NB4 (cell line): Measurements from ENCODE around the gene ARHGAP22.

Experiments used
- DNase-seq: peaks from one replicate; pipeline ENCODE4 v3.0.0; 2010; ENCODE audit warnings: low read depth
- H3K4me3 ChIP-seq: one replicate; pipeline ENCODE4 v1.5.1; 2011; ENCODE audit warnings: mild to moderate bottlenecking, low read depth, low read length, moderate library complexity
- MYC ChIP-seq: IDR thresholded peaks from 2 replicates; pipeline ENCODE4 v1.6.1; 2011; ENCODE audit warnings: low read depth, low read length
- POLR2A ChIP-seq: IDR thresholded peaks from 2 replicates; pipeline ENCODE4 v1.6.1; 2011; ENCODE audit warnings: mild to moderate bottlenecking; ENCODE audit not compliant: insufficient read length; ENCODE audit errors: extremely low read depth
- TF ChIP-seq, protein P1 (sequence below): IDR thresholded peaks from 2 replicates; pipeline ENCODE4 v1.6.1; 2011; ENCODE audit warnings: low read depth, low read length
- TF ChIP-seq, protein P2 (sequence below): IDR thresholded peaks from one replicate; pipeline ENCODE4 v1.5.1; 2012; ENCODE audit warnings: low read depth, low read length

Gene ARHGAP22

DNA sequence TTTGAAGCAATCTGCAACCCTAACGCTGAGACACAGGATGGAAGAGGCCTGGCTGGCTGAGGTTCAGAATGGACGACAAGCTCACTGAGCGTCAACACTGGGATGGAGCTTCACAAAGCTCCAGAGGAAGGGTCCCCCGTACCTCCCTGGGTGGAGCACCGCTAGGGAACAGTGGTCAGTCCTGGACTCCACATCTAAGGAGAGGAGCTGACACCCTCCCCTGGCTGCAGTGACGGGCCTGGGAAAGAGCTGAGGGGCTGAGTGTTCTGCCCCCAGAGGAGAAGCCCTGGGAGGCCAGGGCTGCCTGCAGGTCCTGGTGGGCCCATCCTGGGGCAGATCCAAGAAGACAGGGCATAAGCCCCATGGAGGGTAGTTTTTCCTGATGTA lies 146.2 kb downstream of the ARHGAP22 start:
- TF ChIP-seq, protein P1, sequence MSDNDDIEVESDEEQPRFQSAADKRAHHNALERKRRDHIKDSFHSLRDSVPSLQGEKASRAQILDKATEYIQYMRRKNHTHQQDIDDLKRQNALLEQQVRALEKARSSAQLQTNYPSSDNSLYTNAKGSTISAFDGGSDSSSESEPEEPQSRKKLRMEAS = no peak
- TF ChIP-seq POLR2A (no peak), MYC (no peak)
- TF ChIP-seq, protein P2, sequence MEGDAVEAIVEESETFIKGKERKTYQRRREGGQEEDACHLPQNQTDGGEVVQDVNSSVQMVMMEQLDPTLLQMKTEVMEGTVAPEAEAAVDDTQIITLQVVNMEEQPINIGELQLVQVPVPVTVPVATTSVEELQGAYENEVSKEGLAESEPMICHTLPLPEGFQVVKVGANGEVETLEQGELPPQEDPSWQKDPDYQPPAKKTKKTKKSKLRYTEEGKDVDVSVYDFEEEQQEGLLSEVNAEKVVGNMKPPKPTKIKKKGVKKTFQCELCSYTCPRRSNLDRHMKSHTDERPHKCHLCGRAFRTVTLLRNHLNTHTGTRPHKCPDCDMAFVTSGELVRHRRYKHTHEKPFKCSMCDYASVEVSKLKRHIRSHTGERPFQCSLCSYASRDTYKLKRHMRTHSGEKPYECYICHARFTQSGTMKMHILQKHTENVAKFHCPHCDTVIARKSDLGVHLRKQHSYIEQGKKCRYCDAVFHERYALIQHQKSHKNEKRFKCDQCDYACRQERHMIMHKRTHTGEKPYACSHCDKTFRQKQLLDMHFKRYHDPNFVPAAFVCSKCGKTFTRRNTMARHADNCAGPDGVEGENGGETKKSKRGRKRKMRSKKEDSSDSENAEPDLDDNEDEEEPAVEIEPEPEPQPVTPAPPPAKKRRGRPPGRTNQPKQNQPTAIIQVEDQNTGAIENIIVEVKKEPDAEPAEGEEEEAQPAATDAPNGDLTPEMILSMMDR = no peak
- no peak overlapping the region for H3K4me3 ChIP-seq
- DNase-seq = no peak

DNA sequence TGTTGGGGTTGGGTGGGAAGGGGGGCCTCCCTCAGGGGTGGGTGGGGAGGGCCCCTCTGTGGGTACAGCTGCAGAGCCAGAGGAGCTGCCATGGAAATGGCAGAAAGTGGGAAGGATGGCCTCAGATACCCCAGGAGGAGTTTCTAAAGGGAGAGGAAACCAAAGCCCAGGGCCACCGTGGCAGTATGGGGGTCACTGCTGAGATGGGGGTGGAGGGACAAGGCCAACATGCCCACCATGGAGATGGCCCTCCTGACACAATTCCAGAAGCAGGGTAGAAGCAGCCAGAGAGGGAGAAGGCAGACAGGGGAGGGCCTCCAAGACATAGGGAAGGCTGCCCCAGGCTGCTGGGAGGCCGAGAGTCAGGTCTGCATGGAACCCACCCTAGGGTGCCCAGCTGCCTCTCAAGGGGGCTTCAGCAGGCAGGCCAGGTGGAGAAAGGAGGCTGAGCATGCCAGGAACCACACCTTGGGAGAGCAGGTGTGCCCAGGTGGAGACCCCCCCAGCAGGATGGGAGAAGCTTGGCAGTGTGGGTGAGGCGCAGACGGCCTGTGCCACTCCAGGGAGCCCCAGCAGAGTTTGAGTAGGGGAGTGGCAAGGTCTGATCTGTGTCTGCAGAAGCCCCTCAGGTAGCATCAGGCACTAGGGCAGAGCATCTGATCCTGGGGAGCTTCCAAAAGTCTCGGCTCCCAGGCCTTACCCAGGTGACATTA lies 146.8 kb downstream of the ARHGAP22 start:
- no peak for DNase-seq
- H3K4me3 ChIP-seq = no peak overlapping the region
- TF ChIP-seq, protein P2 = no peak
- TF ChIP-seq POLR2A (no peak), MYC (no peak)
- TF ChIP-seq, protein P1 = no peak

DNA sequence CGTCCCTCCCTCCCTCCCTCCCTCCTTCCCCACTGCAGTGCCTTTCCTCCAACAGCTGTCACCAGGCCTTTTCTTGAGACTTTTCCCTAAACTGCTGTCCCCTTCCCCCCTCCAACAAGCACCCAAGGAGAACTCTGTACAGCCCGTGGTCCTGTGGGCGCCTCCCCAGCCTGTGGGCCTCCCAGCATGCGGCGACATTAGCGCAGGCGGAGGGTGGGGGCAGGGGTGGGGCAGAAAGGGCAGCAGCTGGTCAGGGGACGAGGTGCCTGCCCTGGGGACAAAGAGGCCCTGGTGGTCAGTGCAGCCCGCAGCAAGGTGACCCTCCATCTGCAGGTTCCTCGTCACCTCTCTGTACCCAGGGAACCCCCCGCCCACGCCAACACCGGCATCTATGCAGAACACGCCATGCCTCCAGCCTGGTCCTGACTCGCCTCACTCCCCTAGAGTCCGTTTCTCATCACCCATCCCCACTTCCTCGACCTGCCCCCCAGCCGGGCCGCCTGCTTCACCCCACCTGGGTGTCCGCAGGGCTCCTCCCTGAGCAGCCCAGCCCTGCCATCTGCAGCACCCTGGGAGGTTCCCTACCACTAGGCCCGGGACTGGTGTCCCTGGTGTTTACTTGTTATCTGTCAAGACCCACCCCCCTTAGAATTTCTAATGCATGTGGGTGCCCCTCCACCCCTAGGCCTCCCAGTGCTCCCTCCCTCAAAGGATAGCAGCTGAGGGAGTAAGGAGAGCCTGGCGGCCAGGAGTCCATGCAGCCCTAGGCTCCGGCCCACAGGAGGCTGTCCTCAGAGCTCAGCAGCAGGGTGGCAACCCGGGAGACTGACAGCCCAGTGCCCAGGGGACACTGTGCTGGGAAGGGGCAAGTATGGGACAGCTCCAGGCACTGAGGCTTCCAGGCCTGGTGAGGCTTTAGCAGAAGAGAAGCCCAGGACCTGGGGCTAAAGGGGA lies 147.8 kb downstream of the ARHGAP22 start:
- H3K4me3 ChIP-seq = no peak overlapping the region
- DNase-seq = no peak
- TF ChIP-seq, protein P2 = no peak
- TF ChIP-seq, protein P1 = no peak
- no peak for TF ChIP-seq MYC
- no peak for TF ChIP-seq POLR2A

DNA sequence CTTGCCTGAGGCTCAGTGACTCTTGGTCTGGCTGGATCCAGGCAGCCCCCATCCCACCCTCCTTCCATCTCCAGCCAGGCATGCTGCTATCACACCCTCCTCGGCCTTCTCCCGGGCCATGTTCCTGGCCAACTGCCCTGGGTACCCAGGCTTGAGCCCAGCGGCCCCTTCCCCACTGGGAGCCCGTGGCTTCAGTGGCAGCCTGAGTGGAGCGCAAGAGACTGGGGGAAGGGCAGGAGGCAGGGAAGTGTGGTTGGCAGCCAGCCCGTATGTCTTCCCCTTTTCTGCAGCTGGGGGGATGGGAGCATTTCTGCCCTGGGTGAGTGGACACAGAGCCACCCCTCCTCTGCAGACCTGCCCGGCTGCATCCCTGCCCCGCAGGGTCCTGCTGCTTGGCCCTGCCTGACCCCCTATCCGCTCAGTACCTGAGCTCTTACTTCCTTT lies 148.5 kb downstream of the ARHGAP22 start:
- peak; percentile 84 for DNase-seq
- TF ChIP-seq, protein P1 = peak; percentile 79
- TF ChIP-seq MYC = peak; percentile 95
- TF ChIP-seq POLR2A = peak; percentile 28
- TF ChIP-seq, protein P2 = no peak
- H3K4me3 ChIP-seq = no peak overlapping the region

DNA sequence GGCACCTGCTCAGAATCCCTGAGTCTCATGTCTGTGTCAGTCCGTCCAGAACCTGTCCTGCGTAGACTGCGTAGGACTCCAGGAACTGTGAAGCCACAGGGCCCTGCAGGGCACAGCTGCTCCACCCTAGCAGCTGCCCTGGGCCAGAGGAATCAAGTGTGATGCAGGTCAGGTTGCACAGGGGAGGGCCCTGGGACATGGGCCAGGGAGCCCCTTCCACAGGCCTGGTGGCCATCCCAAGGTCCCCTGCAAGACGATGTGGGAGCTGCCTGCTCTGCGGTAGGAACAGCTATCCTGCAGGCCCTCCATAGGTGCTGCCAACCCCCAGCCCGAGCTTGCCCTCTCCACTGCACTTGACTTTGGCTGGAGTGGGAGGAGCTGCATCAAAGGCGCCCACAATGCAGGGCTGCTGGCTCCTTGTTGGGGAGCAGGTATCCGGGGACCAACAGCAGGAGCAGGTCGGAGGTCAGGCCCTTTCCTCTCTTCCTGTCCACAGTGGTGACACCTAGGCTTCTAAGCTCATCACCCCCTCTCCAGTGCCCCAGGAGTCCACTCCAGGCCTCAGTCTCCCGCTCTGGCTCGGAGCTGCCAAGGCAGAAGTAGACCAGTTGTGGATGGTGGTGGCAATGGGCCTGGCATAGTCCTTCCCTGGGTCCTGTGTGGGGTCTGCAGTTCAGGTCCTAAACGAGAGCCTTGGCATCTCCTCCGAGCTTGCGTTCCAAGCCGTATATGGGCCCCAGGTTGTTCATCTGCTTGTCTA lies 149.3 kb downstream of the ARHGAP22 start:
- no peak for TF ChIP-seq MYC
- TF ChIP-seq, protein P1 = no peak
- TF ChIP-seq POLR2A = no peak
- TF ChIP-seq, protein P2 = no peak
- no peak for DNase-seq

More for the DNA sequence above, 149.3 kb downstream of the ARHGAP22 start:
- no peak overlapping the region for H3K4me3 ChIP-seq
